Measurements from ENCODE around the gene EOLA2. TPM values are rescaled to one million over a fixed set of nuclear protein-coding genes. Genes with fewer than 3 reads are reported as not detected.
A peak's percentile ranks its signal among the peaks of the same experiment; 100 is the strongest.

The EOLA2 gene
- 10 to 100 TPM; 35.0 to 40.8 (median 38.3) TPM for total RNA-seq

DNA sequence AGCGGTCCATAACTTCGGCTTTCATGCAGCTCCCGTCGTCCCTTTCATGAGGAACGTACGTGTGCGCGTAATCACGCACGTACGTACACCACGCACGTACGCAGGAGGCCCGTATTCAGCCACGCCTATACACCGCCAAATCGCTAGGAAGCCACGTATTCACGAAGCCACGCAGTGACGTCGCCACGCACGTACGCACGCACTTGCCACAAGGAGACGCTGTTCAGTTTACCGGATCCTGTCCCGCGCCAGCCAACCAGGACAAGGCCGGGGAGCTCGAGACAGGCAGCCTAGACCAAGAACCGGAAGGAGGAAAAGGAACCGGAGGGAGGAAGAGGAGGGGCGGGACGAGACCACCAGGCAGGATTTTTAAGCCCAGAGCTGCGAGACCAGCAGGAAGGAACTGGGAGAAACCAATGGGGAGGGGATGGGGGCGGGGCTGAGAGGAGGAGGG, at the start of gene EOLA2:
TSS of gene EOLA2 (minus strand) at position 65 of the 454 bp plus-strand sequence. CDS start 4,617 bp downstream, outside the sequence.
- TF ChIP-seq EP300 (IDR thresholded peaks at IDR 0.05), result peak; percentile 89 to 90
- TF ChIP-seq, protein P1, sequence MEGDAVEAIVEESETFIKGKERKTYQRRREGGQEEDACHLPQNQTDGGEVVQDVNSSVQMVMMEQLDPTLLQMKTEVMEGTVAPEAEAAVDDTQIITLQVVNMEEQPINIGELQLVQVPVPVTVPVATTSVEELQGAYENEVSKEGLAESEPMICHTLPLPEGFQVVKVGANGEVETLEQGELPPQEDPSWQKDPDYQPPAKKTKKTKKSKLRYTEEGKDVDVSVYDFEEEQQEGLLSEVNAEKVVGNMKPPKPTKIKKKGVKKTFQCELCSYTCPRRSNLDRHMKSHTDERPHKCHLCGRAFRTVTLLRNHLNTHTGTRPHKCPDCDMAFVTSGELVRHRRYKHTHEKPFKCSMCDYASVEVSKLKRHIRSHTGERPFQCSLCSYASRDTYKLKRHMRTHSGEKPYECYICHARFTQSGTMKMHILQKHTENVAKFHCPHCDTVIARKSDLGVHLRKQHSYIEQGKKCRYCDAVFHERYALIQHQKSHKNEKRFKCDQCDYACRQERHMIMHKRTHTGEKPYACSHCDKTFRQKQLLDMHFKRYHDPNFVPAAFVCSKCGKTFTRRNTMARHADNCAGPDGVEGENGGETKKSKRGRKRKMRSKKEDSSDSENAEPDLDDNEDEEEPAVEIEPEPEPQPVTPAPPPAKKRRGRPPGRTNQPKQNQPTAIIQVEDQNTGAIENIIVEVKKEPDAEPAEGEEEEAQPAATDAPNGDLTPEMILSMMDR (IDR thresholded peaks at IDR 0.05), result peak; percentile 44 to 79 (median 54)
- TF ChIP-seq POLR2A (IDR thresholded peaks at IDR 0.05), result peak; percentile 27 to 69
- Histone ChIP-seq H3K27me3 (no peaks in the 10 kb centered on the region), H3K4me3 (peak within 1 kb of the TSS; percentile 44 to 82 (median 56)), H3K9me3 (no peaks in the 10 kb centered on the region), H3K27ac (peak within 1 kb of the TSS; percentile 89 to 97 (median 95)), H3K36me3 (peaks cover 0 to 11% (median 0%) of the 10 kb centered on the region in 3 donors), H3K4me1 (peaks cover 0 to 8% (median 0%) of the 10 kb centered on the region in 4 donors)
- 0 to 61% methylated on average over 8 to 38 of the region's 39 CpGs for WGBS, 2 donors
- peak; percentile 86 to 91 for DNase-seq (ENCODE audit: low spot score in 2 of 2)

DNA sequence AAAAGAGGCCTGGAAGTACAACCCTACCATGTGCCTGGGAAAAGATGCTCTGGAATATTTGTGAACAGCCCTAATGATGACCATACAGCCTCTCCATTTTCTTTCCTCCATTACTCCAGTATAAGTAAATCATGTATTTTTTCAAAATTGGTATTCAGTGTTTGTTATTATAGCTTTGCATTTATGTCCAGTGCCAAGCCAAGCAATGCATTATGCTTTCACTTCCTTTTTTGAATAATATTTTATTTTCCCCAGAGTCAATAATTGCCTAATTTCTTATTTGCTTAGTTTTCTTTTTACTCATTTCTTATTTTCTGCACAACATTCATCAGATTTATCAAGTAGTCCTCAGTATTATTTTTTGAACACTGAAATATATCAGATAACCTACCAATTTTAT, 49.3 kb upstream of the EOLA2 start:
- DNase-seq (ENCODE audit: low spot score in 2 of 2), result no peak
- TF ChIP-seq, protein P1 (IDR thresholded peaks at IDR 0.05), result no peak
- TF ChIP-seq EP300 (IDR thresholded peaks at IDR 0.05), result no peak
- TF ChIP-seq POLR2A (IDR thresholded peaks at IDR 0.05), result no peak
- no peaks in the 10 kb centered on the region for H3K9me3 ChIP-seq
- H3K4me3 ChIP-seq, result no peak overlapping the region
- H3K27me3 ChIP-seq, result no peaks in the 10 kb centered on the region
- H3K4me1 ChIP-seq, result peaks cover 0 to 1% (median 0%) of the 10 kb centered on the region in 4 donors
- peaks cover 0 to under 1% (median 0%) of the 10 kb centered on the region in 3 donors for H3K36me3 ChIP-seq
- no peak overlapping the region for H3K27ac ChIP-seq

DNA sequence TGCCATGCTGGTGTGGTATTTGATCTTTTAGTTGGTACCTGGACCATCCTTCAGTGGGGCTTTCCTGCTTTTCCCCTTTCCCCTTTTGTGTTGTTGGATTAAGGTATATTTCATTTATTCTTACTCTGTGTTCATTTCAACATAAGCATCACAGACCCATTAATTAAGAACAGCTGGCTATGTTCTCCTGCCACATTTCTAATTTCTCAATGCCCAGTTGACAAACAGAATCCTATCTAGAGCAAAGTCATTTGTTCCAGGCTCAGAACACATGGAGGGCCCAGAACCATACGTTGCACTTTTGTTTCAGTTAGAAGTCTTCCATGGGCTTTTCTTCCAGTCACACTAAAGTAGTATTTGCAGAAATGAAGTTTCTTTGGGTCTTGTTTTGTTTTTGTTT, 46.1 kb upstream of the EOLA2 start:
- Histone ChIP-seq H3K27me3 (no peaks in the 10 kb centered on the region), H3K4me1 (peaks cover 0 to 6% (median 0%) of the 10 kb centered on the region in 4 donors), H3K27ac (no peak overlapping the region), H3K36me3 (no peaks in the 10 kb centered on the region), H3K4me3 (no peak overlapping the region), H3K9me3 (no peaks in the 10 kb centered on the region)
- no peak for DNase-seq (ENCODE audit: low spot score in 2 of 2)
- TF ChIP-seq, protein P1 (IDR thresholded peaks at IDR 0.05), result no peak
- TF ChIP-seq EP300 (IDR thresholded peaks at IDR 0.05) (no peak), POLR2A (IDR thresholded peaks at IDR 0.05) (no peak)
- 64 to 92% methylated on average over 1 of the region's 1 CpG for WGBS, 2 donors

DNA sequence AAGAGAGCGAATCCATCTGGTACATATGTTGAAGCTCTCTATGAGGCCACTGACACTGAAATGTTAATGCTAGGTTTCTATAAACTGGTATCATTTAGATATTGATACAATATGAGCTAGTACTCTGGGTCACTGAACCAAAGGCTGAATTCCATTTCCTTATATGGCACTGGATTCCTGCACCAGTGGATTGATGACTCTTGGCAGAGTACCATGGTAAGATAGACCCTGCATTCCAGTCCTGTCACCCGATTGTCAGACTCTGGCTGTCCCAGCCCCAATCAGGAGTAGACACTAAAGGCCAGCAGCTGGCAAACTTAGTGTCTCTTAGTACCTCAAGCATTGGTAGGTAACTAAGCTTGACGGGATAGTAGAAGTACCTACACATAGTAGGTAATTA, 44.0 kb upstream of the EOLA2 start:
- Histone ChIP-seq H3K36me3 (no peaks in the 10 kb centered on the region), H3K27ac (no peak overlapping the region), H3K9me3 (no peaks in the 10 kb centered on the region), H3K4me3 (no peak overlapping the region), H3K27me3 (no peaks in the 10 kb centered on the region), H3K4me1 (peaks cover 0 to 6% (median 0%) of the 10 kb centered on the region in 4 donors)
- DNase-seq (ENCODE audit: low spot score in 2 of 2), result no peak
- TF ChIP-seq EP300 (IDR thresholded peaks at IDR 0.05) (no peak), POLR2A (IDR thresholded peaks at IDR 0.05) (no peak)
- TF ChIP-seq, protein P1 (IDR thresholded peaks at IDR 0.05), result no peak
- 54 to 89% methylated on average over 1 to 3 of the region's 3 CpGs for WGBS, 2 donors

DNA sequence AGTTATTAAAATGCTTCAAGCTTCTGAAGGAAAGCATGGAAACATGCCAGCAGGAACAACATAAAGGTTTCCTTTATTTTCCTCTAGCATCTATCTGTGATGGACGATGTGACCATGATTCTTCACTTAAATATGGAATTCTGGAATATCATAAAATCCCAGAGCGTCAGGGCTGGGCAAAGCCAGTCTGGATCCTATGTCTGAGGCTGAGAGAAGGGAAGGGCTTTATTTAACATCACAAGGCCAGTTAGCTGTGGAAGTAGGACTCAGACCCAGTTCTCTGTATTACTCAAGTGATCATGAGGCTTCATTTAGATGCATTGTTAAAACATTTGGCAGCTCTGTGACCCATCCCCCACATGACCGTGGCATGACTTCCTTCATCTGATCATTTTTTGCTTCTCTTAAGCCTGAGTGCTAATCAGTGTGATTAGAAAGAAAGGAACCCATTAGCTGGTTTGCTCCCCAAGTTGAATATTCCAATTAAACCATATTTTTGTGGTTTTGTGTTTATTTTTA, 40.9 kb upstream of the EOLA2 start:
- H3K9me3 ChIP-seq, result no peaks in the 10 kb centered on the region
- WGBS, 2 donors, result 41 to 52% methylated on average over 3 of the region's 3 CpGs
- no peaks in the 10 kb centered on the region for H3K27me3 ChIP-seq
- H3K36me3 ChIP-seq, result no peaks in the 10 kb centered on the region
- TF ChIP-seq, protein P1 (IDR thresholded peaks at IDR 0.05), result no peak
- TF ChIP-seq POLR2A (IDR thresholded peaks at IDR 0.05) (no peak), EP300 (IDR thresholded peaks at IDR 0.05) (no peak)
- H3K4me1 ChIP-seq, result peaks cover 0 to 6% (median 0%) of the 10 kb centered on the region in 4 donors
- no peak for DNase-seq (ENCODE audit: low spot score in 2 of 2)
- no peak overlapping the region for H3K27ac ChIP-seq
- H3K4me3 ChIP-seq, result no peak overlapping the region

Data from tibial nerve (tissue), 4 donors.